Hematopoietic multipotent progenitor cell treated with erythropoietin and hydrocortisone succinate and interleukin-3 and kit ligand, for 4 days (in vitro differentiated cells): ENCODE measurements around the gene ACVR2A.

Source experiments
- DNase-seq: peaks from one replicate; pipeline ENCODE4 v3.0.0-alpha.2; 2015

ACVR2A gene

GRCh38 chr2:147855977-147856376 is 11.1 kb downstream of the ACVR2A start:
- DNase-seq, result no peak

GRCh38 chr2:147860009-147860408 is 15.2 kb downstream of the ACVR2A start:
- DNase-seq, result no peak

GRCh38 chr2:147862859-147863516 is 18.2 kb downstream of the ACVR2A start:
- DNase-seq, result no peak

GRCh38 chr2:147863835-147864234 is 19.0 kb downstream of the ACVR2A start:
- no peak for DNase-seq

- no peak for DNase-seq
These were observed 20.7 kb downstream of the ACVR2A start for GRCh38 chr2:147865560-147865959.

GRCh38 chr2:147867050-147867449 is 22.2 kb downstream of the ACVR2A start:
- peak; percentile 69 for DNase-seq

GRCh38 chr2:147869934-147870333 is 25.1 kb downstream of the ACVR2A start:
- no peak for DNase-seq

GRCh38 chr2:147872967-147873366 is 28.1 kb downstream of the ACVR2A start:
- no peak for DNase-seq

GRCh38 chr2:147873859-147874483 is 29.1 kb downstream of the ACVR2A start:
- no peak for DNase-seq

- DNase-seq, result no peak
These were observed 35.0 kb downstream of the ACVR2A start for GRCh38 chr2:147879846-147880245.

GRCh38 chr2:147882631-147883030 is 37.8 kb downstream of the ACVR2A start:
- no peak for DNase-seq

GRCh38 chr2:147884830-147885229 is 40.0 kb downstream of the ACVR2A start:
- no peak for DNase-seq

- DNase-seq, result no peak
These were observed 41.3 kb downstream of the ACVR2A start for GRCh38 chr2:147886136-147886535.

GRCh38 chr2:147888680-147889079 is 43.9 kb downstream of the ACVR2A start:
- DNase-seq, result no peak

- DNase-seq, result no peak
These were observed 59.2 kb downstream of the ACVR2A start for GRCh38 chr2:147904051-147904450.

GRCh38 chr2:147909178-147909577 is 64.3 kb downstream of the ACVR2A start:
- no peak for DNase-seq

- DNase-seq, result peak; percentile 83
These were observed 66.2 kb downstream of the ACVR2A start for GRCh38 chr2:147910990-147911473.

GRCh38 chr2:147913701-147914480 is 69.1 kb downstream of the ACVR2A start:
- peak; percentile 70 for DNase-seq

GRCh38 chr2:147916067-147916466 is 71.2 kb downstream of the ACVR2A start:
- no peak for DNase-seq

- DNase-seq, result no peak
These were observed 71.9 kb downstream of the ACVR2A start for GRCh38 chr2:147916723-147917122.

GRCh38 chr2:147917161-147917560 is 72.3 kb downstream of the ACVR2A start:
- no peak for DNase-seq

GRCh38 chr2:147923846-147924245 is 79.0 kb downstream of the ACVR2A start:
- no peak for DNase-seq

GRCh38 chr2:147924647-147925046 is 79.8 kb downstream of the ACVR2A start:
- no peak for DNase-seq

GRCh38 chr2:147925886-147926285 is 81.1 kb downstream of the ACVR2A start:
- peak; percentile 68 for DNase-seq
